AG04450 (cell line): ENCODE measurements around the gene UMPS. TPM values are rescaled to one million over a fixed set of nuclear protein-coding genes. Genes with fewer than 3 reads are reported as not detected.
"Not testable (repeated sequence)": the region's sequence is repeated elsewhere in the genome, so short reads cannot be mapped to it uniquely, and the experiment has no call there.

Source experiments
- CTCF ChIA-PET: fragments of 300-600, 350-600 bp; formaldehyde crosslinking; extraction: SDS; loops from one replicate; lab custom pipeline; 2022; ENCODE audit warnings: antibody characterized with exemption, inconsistent platforms; lab: Charles Lee
- POLR2A ChIA-PET: fragments of 350-600 bp; formaldehyde crosslinking; extraction: SDS; loops from one replicate; lab custom pipeline; 2021; ENCODE audit warnings: antibody characterized with exemption, inconsistent platforms; lab: Yijun Ruan, JAX
- DNase-seq: peaks from one replicate; pipeline ENCODE4 v3.0.0-alpha.2; 2011; ENCODE audit warnings: low read depth, low spot score
- H3K27ac ChIP-seq: one replicate; pipeline ENCODE4 v1.5.1; 2012; ENCODE audit warnings: low read depth, low read length, control low read depth
- H3K27me3 ChIP-seq: one replicate; pipeline ENCODE4 v1.6.0; 2012; ENCODE audit warnings: low read length; ENCODE audit not compliant: control insufficient read depth, insufficient read depth
- H3K4me3 ChIP-seq: 2 replicates; pipeline ENCODE4 v1.5.1; 2011; ENCODE audit warnings: mild to moderate bottlenecking, low read depth, low read length, control low read depth
- H3K9me3 ChIP-seq: 2 replicates; pipeline ENCODE4 v1.5.1; 2012; ENCODE audit warnings: low read length; ENCODE audit not compliant: control insufficient read depth, insufficient read depth
- CTCF ChIP-seq: IDR thresholded peaks from 2 replicates; pipeline ENCODE4 v1.5.1; 2011; ENCODE audit warnings: low read depth, low read length, control low read depth, inconsistent platforms
- polyA plus RNA-seq: library from polyadenylated mRNA; depleted of rRNA; stranded (reverse); fragments of >200 nt; gene quantifications from 2 replicates; pipeline ENCODE4 v1.2.3, GENCODE V29; 2011

The UMPS gene
- polyA plus RNA-seq, 1 experiment = 27.9 TPM

- no peak for TF ChIP-seq CTCF
- Histone ChIP-seq H3K27me3 (no peaks in the 10 kb centered on the region), H3K27ac (no peak overlapping the region), H3K9me3 (no peaks in the 10 kb centered on the region), H3K4me3 (no peak overlapping the region)
- ChIA-PET POLR2A (interaction anchor here (0.9 kb wide), 1 partner anchor 10 kb away, joined by 3 read pairs; no protein-coding TSS in a partner anchor), CTCF (interaction anchor here (3.7 kb wide), 1 partner anchor 120 kb away, joined by 23 read pairs; no protein-coding TSS in a partner anchor)
- DNase-seq = no peak
Observed at GRCh38 chr3:124781476-124782376, 51.5 kb downstream of the UMPS start.

GRCh38 chr3:124782377-124782712, 52.1 kb downstream of the UMPS start:
- H3K27me3 ChIP-seq, DNase-seq, H3K9me3 ChIP-seq, H3K4me3 ChIP-seq, H3K27ac ChIP-seq, POLR2A ChIA-PET: not testable (repeated sequence)
- CTCF ChIA-PET = interaction anchor here (7.0 kb wide), 1 partner anchor 121 kb away, joined by 97 read pairs; no protein-coding TSS in a partner anchor

GRCh38 chr3:124783696-124784095, 53.4 kb downstream of the UMPS start:
- ChIA-PET CTCF (interaction anchor here (0.7 to 7.0 kb wide), 2 partner anchors 23 to 119 kb away, joined by 3 to 97 read pairs; no protein-coding TSS in a partner anchor), POLR2A (interaction anchor here (0.6 to 1.0 kb wide), 2 partner anchors 46 to 812 kb away, joined by 3 to 4 read pairs; no protein-coding TSS in a partner anchor)
- Histone ChIP-seq H3K9me3 (no peaks in the 10 kb centered on the region), H3K27me3 (no peaks in the 10 kb centered on the region), H3K4me3 (no peak overlapping the region), H3K27ac (peak overlapping the region; percentile 21)
- TF ChIP-seq CTCF = no peak
- no peak for DNase-seq

- TF ChIP-seq CTCF = no peak
- Histone ChIP-seq H3K9me3 (no peaks in the 10 kb centered on the region), H3K4me3 (no peak overlapping the region), H3K27ac (no peak overlapping the region), H3K27me3 (no peaks in the 10 kb centered on the region)
- POLR2A ChIA-PET = no interaction called here
- DNase-seq = no peak
- CTCF ChIA-PET = interaction anchor here (7.0 kb wide), 1 partner anchor 118 kb away, joined by 97 read pairs; no protein-coding TSS in a partner anchor
Observed at GRCh38 chr3:124784686-124785382, 54.6 kb downstream of the UMPS start.

GRCh38 chr3:124785973-124786372, 55.7 kb downstream of the UMPS start:
- Histone ChIP-seq H3K9me3 (no peaks in the 10 kb centered on the region), H3K27me3 (no peaks in the 10 kb centered on the region), H3K4me3 (no peak overlapping the region), H3K27ac (no peak overlapping the region)
- POLR2A ChIA-PET = interaction anchor here (1.0 kb wide), 1 partner anchor 115 kb away, joined by 3 read pairs; no protein-coding TSS in a partner anchor
- CTCF ChIA-PET = interaction anchor here (0.5 to 7.0 kb wide), 21 partner anchors 8 to 123 kb away, joined by 3 to 97 read pairs (median 4); no protein-coding TSS in a partner anchor
- TF ChIP-seq CTCF = no peak
- no peak for DNase-seq
